Fibroblast of lung (primary cell): Measurements from ENCODE around the gene TINCR. TPM values are rescaled to one million over a fixed set of nuclear protein-coding genes. Genes with fewer than 3 reads are reported as not detected.

Source experiments
- DNase-seq, 2 donors: peaks; one replicate each; pipeline versions ENCODE4 v3.0.0 to v3.0.0-alpha.2; 2010; ENCODE audit warnings: low read depth in 2 of 2
- H2AFZ ChIP-seq: 2 replicates; pipeline ENCODE4 v1.5.1; 2012; ENCODE audit warnings: low read length, control low read depth, inconsistent platforms
- H3K27ac ChIP-seq: 2 replicates; pipeline ENCODE4 v1.5.1; 2011; ENCODE audit warnings: low read length, control low read depth; ENCODE audit not compliant: insufficient read depth
- H3K27me3 ChIP-seq: 2 replicates; pipeline ENCODE4 v1.5.1; 2011; ENCODE audit warnings: mild to moderate bottlenecking, low read length; ENCODE audit not compliant: control insufficient read depth, insufficient read depth
- H3K36me3 ChIP-seq: 2 replicates; pipeline ENCODE4 v1.5.1; 2011; ENCODE audit warnings: low read length; ENCODE audit not compliant: control insufficient read depth, insufficient read depth
- H3K4me1 ChIP-seq: 2 replicates; pipeline ENCODE4 v1.5.1; 2011; ENCODE audit warnings: low read length; ENCODE audit not compliant: control insufficient read depth, insufficient read depth; ENCODE audit errors: extremely low read depth
- H3K4me2 ChIP-seq: 2 replicates; pipeline ENCODE4 v1.5.1; 2011; ENCODE audit warnings: low read length, control low read depth; ENCODE audit not compliant: insufficient read depth; ENCODE audit errors: extremely low read depth
- H3K4me3 ChIP-seq, 4 experiments: fragments of 200-600 bp in 1 of 4; sonication (generic) in 1 of 4; replicated peaks in 1 of 4; 2 replicates each; pipeline ENCODE4 v1.5.1; 2011 to 2016; ENCODE audit warnings: low read length in 4 of 4, low read depth in 3 of 4, mild to moderate bottlenecking in 3 of 4, control low read depth in 2 of 4, inconsistent platforms in 1 of 4, mixed read lengths in 1 of 4; ENCODE audit not compliant: insufficient read depth in 1 of 4; ENCODE audit errors: control extremely low read depth in 1 of 4
- H3K79me2 ChIP-seq: 2 replicates; pipeline ENCODE4 v1.5.1; 2012; ENCODE audit warnings: mild to moderate bottlenecking, low read length, inconsistent platforms; ENCODE audit not compliant: control insufficient read depth, insufficient read depth
- H3K9ac ChIP-seq: 2 replicates; pipeline ENCODE4 v1.5.1; 2011; ENCODE audit warnings: mild to moderate bottlenecking, low read length, control low read depth; ENCODE audit not compliant: insufficient read depth
- H3K9me3 ChIP-seq: 2 replicates; pipeline ENCODE4 v1.5.1; 2012; ENCODE audit warnings: low read depth, low read length; ENCODE audit not compliant: control insufficient read depth, insufficient read depth
- H4K20me1 ChIP-seq: 2 replicates; pipeline ENCODE4 v1.5.1; 2011; ENCODE audit warnings: low read length; ENCODE audit not compliant: control insufficient read depth, insufficient read depth; ENCODE audit errors: extremely low read depth
- EZH2 ChIP-seq: IDR thresholded peaks from 2 replicates; pipeline ENCODE4 v1.5.1; 2012; ENCODE audit warnings: low read length, control low read depth, mild to moderate bottlenecking; ENCODE audit errors: missing control alignments
- polyA plus RNA-seq, 2 donors: library from polyadenylated mRNA; depleted of rRNA in 1 of 2; stranded (reverse) in 1 of 2; unstranded in 1 of 2; fragments of >200 nt; gene quantifications; 2 replicates each; pipeline ENCODE4 v1.2.1, GENCODE V29; 2011 to 2012; ENCODE audit warnings: missing spikeins in 1 of 2
- total RNA-seq: library from RNA; depleted of rRNA; stranded (reverse); fragments of >200 nt; gene quantifications from 2 replicates; pipeline ENCODE4 v1.2.1, GENCODE V29; 2014
- TF ChIP-seq, protein P1 (sequence below), 2 donors: IDR thresholded peaks in 1 of 2; conservative IDR thresholded peaks in 1 of 2; 1 replicate in 1 of 2; 2 replicates in 1 of 2; pipeline ENCODE4 v1.5.1; 2011 to 2012; ENCODE audit warnings: low read length in 2 of 2, control low read depth in 1 of 2, inconsistent platforms in 1 of 2, low read depth in 1 of 2, mild to moderate bottlenecking in 1 of 2

The TINCR gene
- total and polyA plus RNA-seq, 2 donors (not counting 1 experiment from before 2014, with no cell fraction given): 0.06 to 0.17 TPM

DNA sequence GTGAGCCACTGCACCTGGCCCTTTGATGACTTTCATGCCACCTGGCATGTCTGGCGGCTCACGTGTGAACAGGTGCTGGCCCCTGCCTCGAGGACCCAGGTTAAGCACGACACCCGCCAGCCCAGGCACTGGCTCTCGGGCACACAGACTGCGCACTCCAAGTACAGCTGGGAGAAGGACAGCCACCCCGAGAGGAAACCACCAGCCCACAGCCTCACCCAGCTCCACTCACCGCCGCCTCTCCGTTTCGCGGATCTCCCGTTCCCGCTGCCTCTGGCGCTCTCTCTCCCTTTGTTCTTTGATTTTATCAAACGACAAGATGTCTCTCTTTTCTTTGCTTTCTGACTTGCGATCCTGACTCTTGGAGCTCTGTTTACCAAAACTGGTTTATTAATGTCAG, 27.4 kb upstream of the TINCR start:
- H3K36me3 ChIP-seq: peaks cover 36% of the 10 kb centered on the region
- H3K9me3 ChIP-seq: no peaks in the 10 kb centered on the region
- TF ChIP-seq, protein P1, sequence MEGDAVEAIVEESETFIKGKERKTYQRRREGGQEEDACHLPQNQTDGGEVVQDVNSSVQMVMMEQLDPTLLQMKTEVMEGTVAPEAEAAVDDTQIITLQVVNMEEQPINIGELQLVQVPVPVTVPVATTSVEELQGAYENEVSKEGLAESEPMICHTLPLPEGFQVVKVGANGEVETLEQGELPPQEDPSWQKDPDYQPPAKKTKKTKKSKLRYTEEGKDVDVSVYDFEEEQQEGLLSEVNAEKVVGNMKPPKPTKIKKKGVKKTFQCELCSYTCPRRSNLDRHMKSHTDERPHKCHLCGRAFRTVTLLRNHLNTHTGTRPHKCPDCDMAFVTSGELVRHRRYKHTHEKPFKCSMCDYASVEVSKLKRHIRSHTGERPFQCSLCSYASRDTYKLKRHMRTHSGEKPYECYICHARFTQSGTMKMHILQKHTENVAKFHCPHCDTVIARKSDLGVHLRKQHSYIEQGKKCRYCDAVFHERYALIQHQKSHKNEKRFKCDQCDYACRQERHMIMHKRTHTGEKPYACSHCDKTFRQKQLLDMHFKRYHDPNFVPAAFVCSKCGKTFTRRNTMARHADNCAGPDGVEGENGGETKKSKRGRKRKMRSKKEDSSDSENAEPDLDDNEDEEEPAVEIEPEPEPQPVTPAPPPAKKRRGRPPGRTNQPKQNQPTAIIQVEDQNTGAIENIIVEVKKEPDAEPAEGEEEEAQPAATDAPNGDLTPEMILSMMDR (conservative IDR thresholded peaks at IDR 0.05 in 1 of 2, IDR thresholded peaks at IDR 0.05 in 1 of 2; ENCODE audit: low read depth in 1 of 2, low read length in 2 of 2): no peak
- no peak for TF ChIP-seq EZH2
- H4K20me1 ChIP-seq: no peaks in the 10 kb centered on the region
- no peaks in the 10 kb centered on the region for H3K79me2 ChIP-seq
- H3K4me2 ChIP-seq: no peak overlapping the region
- no peak overlapping the region for H3K9ac ChIP-seq
- H2AFZ ChIP-seq: no peak overlapping the region
- no peaks in the 10 kb centered on the region for H3K4me1 ChIP-seq
- no peak overlapping the region for H3K27ac ChIP-seq
- H3K27me3 ChIP-seq: no peaks in the 10 kb centered on the region
- no peak for DNase-seq
- no peak overlapping the region for H3K4me3 ChIP-seq

GRCh38 chr19:5594521-5594950, 26.8 kb upstream of the TINCR start:
- no peaks in the 10 kb centered on the region for H3K9me3 ChIP-seq
- no peaks in the 10 kb centered on the region for H3K27me3 ChIP-seq
- H2AFZ ChIP-seq: no peak overlapping the region
- H3K4me1 ChIP-seq: no peaks in the 10 kb centered on the region
- no peak overlapping the region for H3K27ac ChIP-seq
- no peak for DNase-seq
- H3K4me2 ChIP-seq: no peak overlapping the region
- H4K20me1 ChIP-seq: no peaks in the 10 kb centered on the region
- TF ChIP-seq, protein P1 (conservative IDR thresholded peaks at IDR 0.05 in 1 of 2, IDR thresholded peaks at IDR 0.05 in 1 of 2; ENCODE audit: low read depth in 1 of 2, low read length in 2 of 2): no peak
- TF ChIP-seq EZH2: no peak
- peaks cover 35% of the 10 kb centered on the region for H3K36me3 ChIP-seq
- no peak overlapping the region for H3K9ac ChIP-seq
- H3K4me3 ChIP-seq: no peak overlapping the region
- H3K79me2 ChIP-seq: no peaks in the 10 kb centered on the region

DNA sequence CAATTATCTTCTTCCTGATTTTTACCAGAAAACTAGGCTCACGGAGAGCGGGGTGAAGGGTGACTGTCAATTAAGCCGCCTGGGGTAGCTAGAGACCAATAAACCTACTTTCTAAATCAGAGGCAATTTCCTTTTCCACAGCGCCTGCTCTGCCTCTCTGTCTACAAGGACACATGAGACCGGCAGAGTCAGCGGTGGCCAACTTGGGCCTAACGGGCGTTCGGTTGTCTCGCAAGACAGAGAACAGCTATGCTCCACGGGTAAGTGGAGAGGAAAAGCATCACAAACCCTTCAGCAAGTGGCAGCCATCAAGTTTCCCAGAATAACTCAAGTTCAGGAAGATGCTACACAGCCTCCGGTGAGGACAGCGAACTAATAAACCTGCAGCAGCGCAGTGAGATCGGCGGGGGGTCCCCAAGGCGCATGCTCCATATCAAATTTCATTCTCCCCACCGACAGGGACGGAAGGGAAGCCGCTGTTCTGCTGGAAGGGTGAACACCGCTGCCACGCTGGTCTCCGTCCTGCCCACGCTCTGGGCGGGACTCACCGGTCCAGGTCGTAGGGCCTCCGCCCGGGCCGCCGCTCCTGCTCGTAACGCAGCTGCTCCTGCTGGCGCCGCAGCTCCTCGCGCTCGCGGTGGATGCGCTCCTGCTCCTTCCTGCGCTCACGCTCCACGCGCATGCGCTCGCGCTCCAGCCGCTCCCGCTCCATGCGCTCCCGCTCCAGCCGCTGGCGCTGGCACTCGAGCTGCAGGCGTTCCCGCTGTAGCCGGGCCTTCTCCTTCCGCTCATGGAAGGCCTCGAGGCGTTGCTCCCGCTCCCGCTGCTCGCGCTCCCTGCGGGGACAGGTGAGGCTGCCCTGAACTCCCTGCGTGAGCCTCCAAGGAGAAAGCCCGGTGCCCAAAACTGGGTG, 25.8 kb upstream of the TINCR start:
- H3K4me2 ChIP-seq: no peak overlapping the region
- no peak overlapping the region for H3K4me3 ChIP-seq
- H3K27me3 ChIP-seq: no peaks in the 10 kb centered on the region
- no peak overlapping the region for H3K9ac ChIP-seq
- no peaks in the 10 kb centered on the region for H4K20me1 ChIP-seq
- DNase-seq: no peak
- no peaks in the 10 kb centered on the region for H3K4me1 ChIP-seq
- H3K36me3 ChIP-seq: peaks cover 31% of the 10 kb centered on the region
- no peaks in the 10 kb centered on the region for H3K9me3 ChIP-seq
- H2AFZ ChIP-seq: no peak overlapping the region
- no peak for TF ChIP-seq EZH2
- TF ChIP-seq, protein P1 (conservative IDR thresholded peaks at IDR 0.05 in 1 of 2, IDR thresholded peaks at IDR 0.05 in 1 of 2; ENCODE audit: low read depth in 1 of 2, low read length in 2 of 2): no peak
- no peaks in the 10 kb centered on the region for H3K79me2 ChIP-seq
- H3K27ac ChIP-seq: no peak overlapping the region
